KOPT-K1 (cell line): ENCODE results near the gene PTOV1.

Experiments used
- H3K27ac ChIP-seq: fragments of 200-600 bp; sonication (generic); 2 replicates; pipeline ENCODE4 v1.5.1; 2016; ENCODE audit warnings: antibody characterized with exemption, mild to moderate bottlenecking, low read depth, low read length; ENCODE audit not compliant: poor library complexity, severe bottlenecking
- H3K36me3 ChIP-seq: fragments of 200-600 bp; sonication (generic); 2 replicates; pipeline ENCODE4 v1.5.1; 2017; ENCODE audit warnings: antibody characterized with exemption, mild to moderate bottlenecking, low read length, moderate library complexity; ENCODE audit not compliant: insufficient read depth
- H3K9me3 ChIP-seq: fragments of 200-600 bp; sonication (generic); 2 replicates; pipeline ENCODE4 v1.5.1; 2017; ENCODE audit warnings: antibody characterized with exemption, low read length, mild to moderate bottlenecking; ENCODE audit not compliant: insufficient read depth, poor library complexity, severe bottlenecking

PTOV1 gene

DNA sequence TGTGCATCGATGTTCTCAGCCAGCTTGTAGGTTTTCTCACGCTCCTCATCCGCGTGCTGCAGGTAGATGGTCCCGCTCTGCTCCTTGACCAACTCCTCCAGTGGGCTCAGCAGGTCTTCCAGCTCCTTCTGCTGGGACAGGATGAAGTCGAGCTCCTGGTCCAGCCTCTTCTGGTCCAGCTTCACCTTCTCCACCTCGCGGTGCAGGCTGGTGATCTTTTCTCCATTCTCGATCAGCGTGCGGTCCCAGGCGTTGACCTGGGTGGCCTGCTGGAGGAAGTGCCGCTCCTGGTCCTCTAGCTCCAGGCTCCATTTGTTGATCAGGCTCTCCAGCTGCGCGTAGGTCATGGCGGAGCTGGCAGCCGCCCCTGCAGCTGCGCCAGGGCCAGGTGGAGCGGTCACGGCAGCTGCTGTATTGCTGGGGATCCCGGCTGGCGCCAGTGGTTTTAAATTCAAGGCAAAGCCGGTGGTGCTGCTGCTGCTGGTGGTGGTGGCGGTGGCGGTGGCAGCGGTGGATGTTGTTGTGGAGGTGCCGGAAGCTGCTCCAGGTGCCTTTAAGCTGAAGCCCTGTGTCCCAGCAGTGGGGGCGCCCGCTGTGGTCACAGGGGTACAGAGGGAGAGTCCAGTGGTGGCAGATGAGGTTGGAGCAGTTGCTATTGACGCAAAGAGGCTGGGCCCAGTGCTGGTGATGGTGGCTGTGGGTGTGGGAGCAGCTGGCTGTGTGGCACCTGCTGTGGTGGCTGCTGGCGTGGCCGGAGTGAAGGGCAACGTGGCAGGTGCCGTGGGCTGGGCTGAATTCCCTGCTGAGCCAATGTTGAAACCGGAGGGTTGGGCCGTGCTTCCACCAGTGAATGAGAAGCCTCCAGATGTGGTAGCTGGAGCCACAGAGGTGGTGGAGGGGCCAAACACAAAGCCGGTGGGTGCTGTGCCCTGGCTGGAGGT is 57.8 kb downstream of the PTOV1 start:
- no peak overlapping the region for H3K27ac ChIP-seq
- H3K36me3 ChIP-seq: peaks cover 82% of the 10 kb centered on the region
- H3K9me3 ChIP-seq: no peaks in the 10 kb centered on the region

DNA sequence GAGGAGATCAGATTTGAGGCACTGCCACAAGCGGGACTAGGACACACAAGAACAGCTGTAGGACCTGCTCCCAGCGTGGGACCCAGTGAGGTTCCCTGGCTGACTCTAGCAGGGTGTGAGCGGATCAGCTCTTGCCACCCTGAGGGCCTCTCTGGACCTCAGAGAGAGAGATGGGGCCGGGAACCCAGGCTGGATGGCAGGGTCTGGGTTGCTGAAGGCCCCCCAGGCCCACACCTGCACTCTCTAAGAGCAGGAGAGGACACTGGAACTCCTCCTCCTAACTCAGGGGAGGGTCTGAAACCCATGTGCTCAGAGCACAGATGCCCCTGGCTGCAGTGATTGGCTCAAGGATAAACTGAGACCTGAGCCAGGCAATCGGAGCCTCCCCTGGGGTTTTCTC is 59.2 kb downstream of the PTOV1 start:
- peaks cover 97% of the 10 kb centered on the region for H3K36me3 ChIP-seq
- no peaks in the 10 kb centered on the region for H3K9me3 ChIP-seq
- no peak overlapping the region for H3K27ac ChIP-seq
